OCI-LY3 (cell line): ENCODE data around the gene ISG15.

ENCODE experiments used
- H2AFZ ChIP-seq: fragments of 200-600, 300-600 bp; shearing (Covaris generic); 2 replicates; pipeline ENCODE4 v1.6.0; 2014; ENCODE audit warnings: antibody characterized with exemption, low read depth, low read length
- H3K27ac ChIP-seq: fragments of 200-600, 300-600 bp; sonication (generic); 2 replicates; pipeline ENCODE4 v1.5.1; 2014; ENCODE audit warnings: mild to moderate bottlenecking, low read length, moderate library complexity, mixed read lengths
- H3K27me3 ChIP-seq: fragments of 200-600, 300-600 bp; sonication (generic); 2 replicates; pipeline ENCODE4 v1.6.1; 2014; ENCODE audit warnings: low read depth, low read length, mixed read lengths
- H3K36me3 ChIP-seq: fragments of 200-600, 300-600 bp; sonication (generic); replicated peaks from 2 replicates; pipeline ENCODE3; 2014; ENCODE audit warnings: low read depth, low read length, mixed read lengths
- H3K4me1 ChIP-seq: fragments of 300-600, 200-600 bp; sonication (generic); 2 replicates; pipeline ENCODE4 v1.6.1; 2014; ENCODE audit warnings: low read length, mixed read lengths
- H3K4me2 ChIP-seq: fragments of 200-600, 300-600 bp; sonication (generic); 2 replicates; pipeline ENCODE4 v1.6.1; 2014; ENCODE audit warnings: low read length, mixed read lengths
- H3K4me3 ChIP-seq: fragments of 300-600, 200-600 bp; sonication (generic); 2 replicates; pipeline ENCODE4 v1.5.1; 2014; ENCODE audit warnings: antibody characterized with exemption, mild to moderate bottlenecking, low read length, moderate library complexity
- H3K79me2 ChIP-seq: fragments of 300-600, 200-600 bp; shearing (Covaris generic); 2 replicates; pipeline ENCODE4 v1.6.1; 2014; ENCODE audit warnings: mild to moderate bottlenecking, low read length, mixed read lengths
- H3K9ac ChIP-seq: fragments of 300-600, 200-600 bp; shearing (Covaris generic); 2 replicates; pipeline ENCODE4 v1.6.0; 2014; ENCODE audit warnings: mild to moderate bottlenecking, low read length, moderate library complexity
- H3K9me3 ChIP-seq: fragments of 200-600, 300-600 bp; shearing (Covaris generic); 2 replicates; pipeline ENCODE4 v1.6.1; 2014; ENCODE audit warnings: low read length, mixed read lengths; ENCODE audit not compliant: insufficient read depth
- H4K20me1 ChIP-seq: fragments of 200-600, 300-600 bp; sonication (generic); 2 replicates; pipeline ENCODE4 v1.6.1; 2016; ENCODE audit warnings: low read length, mixed read lengths; ENCODE audit not compliant: insufficient read depth
- EZH2phosphoT487 ChIP-seq: fragments of 200-600 bp; shearing (Covaris generic); IDR thresholded peaks from 2 replicates; pipeline ENCODE4 v1.6.1; 2018; ENCODE audit warnings: antibody characterized with exemption, mixed run types, low read depth
- TF ChIP-seq, protein P1 (sequence below): fragments of 200-600, 300-600 bp; sonication (generic); IDR thresholded peaks from 2 replicates; pipeline ENCODE4 v1.5.1; 2014; ENCODE audit warnings: antibody characterized with exemption, low read length, low read depth

ISG15 gene

DNA sequence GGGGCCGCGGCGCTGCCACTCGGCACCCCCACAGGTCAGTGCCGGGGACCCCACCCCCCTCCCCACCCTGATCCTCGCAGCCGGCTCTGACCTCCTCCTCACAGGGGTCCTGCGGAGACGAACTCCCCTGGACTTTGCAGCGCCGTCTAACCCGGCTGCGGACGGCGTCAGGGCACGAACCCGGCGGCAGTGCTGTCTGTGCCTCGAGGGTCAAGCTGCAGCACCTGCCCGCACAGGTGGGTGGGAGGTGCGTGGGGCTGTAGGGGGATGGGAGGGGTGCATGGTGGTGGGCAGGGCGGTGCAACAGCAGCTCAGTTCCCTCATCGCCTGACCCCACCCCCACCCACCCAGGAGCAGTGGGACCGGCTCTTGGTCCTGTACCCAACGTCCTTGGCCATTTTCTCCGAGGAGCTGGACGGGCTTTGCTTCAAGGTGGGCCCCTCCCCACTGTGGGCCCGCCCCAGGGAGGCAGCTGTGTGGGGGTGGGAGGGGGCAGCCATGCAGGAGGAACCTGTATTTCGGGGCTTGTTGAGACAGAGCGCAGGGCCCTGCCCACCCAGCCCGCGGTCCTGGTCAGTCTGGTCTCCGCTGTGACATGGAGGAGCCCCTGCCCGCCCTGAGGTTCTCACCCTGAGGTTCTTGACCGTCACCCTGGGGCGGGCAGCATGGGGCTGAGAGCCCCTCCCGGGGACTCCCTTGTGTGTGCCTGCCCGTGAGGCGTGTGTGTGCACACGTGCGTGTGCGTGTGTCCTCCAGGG is 42.1 kb upstream of the ISG15 start:
- H4K20me1 ChIP-seq = no peaks in the 10 kb centered on the region
- H3K27me3 ChIP-seq = peaks cover 4% of the 10 kb centered on the region; the same call in 1 of the 2 replicates
- no peaks in the 10 kb centered on the region for H3K79me2 ChIP-seq
- no peak overlapping the region for H3K9ac ChIP-seq
- TF ChIP-seq, protein P1, sequence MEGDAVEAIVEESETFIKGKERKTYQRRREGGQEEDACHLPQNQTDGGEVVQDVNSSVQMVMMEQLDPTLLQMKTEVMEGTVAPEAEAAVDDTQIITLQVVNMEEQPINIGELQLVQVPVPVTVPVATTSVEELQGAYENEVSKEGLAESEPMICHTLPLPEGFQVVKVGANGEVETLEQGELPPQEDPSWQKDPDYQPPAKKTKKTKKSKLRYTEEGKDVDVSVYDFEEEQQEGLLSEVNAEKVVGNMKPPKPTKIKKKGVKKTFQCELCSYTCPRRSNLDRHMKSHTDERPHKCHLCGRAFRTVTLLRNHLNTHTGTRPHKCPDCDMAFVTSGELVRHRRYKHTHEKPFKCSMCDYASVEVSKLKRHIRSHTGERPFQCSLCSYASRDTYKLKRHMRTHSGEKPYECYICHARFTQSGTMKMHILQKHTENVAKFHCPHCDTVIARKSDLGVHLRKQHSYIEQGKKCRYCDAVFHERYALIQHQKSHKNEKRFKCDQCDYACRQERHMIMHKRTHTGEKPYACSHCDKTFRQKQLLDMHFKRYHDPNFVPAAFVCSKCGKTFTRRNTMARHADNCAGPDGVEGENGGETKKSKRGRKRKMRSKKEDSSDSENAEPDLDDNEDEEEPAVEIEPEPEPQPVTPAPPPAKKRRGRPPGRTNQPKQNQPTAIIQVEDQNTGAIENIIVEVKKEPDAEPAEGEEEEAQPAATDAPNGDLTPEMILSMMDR = no peak
- TF ChIP-seq EZH2phosphoT487 = no peak
- H3K4me1 ChIP-seq = peaks cover 5% of the 10 kb centered on the region; the same call in 1 of the 2 replicates
- H3K9me3 ChIP-seq = no peaks in the 10 kb centered on the region
- H3K4me2 ChIP-seq = no peak overlapping the region
- H3K27ac ChIP-seq = no peak overlapping the region
- H3K4me3 ChIP-seq = no peak overlapping the region
- H2AFZ ChIP-seq = no peak overlapping the region
- H3K36me3 ChIP-seq = no peaks in the 10 kb centered on the region

DNA sequence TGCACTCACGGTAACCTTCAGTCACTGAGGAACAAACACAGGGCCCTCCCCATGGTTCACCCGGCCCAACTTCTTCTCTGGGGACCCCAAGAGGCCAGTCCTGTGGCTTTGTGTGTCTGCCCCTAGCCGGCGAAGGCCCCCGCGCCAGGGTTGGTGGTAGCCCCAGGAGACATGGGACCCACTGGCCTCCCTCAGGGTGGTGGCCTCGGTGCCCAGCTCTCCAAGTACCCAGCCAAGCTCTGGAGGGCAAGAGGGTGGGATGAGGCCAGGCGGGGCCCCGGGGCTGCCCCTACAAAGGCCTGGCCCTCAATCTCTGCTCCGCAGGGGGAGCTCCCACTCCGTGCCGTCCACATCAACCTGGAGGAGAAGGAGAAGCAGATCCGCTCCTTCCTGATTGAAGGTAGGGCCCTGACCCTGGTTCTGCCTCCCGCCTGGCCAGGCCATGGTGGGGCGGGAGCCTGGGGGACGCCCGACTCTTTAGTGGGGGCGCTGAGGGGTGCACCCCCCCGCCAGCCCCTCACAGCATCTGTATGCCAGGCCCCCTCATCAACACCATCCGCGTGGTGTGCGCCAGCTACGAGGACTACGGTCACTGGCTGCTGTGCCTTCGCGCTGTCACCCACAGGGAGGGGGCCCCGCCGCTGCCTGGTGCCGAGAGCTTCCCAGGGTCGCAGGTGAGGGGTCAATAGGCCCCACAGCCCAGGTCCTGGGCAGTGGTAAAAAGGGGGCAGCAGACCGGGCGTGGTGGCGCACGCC is 41.4 kb upstream of the ISG15 start:
- no peak overlapping the region for H3K27ac ChIP-seq
- no peaks in the 10 kb centered on the region for H3K79me2 ChIP-seq
- H2AFZ ChIP-seq = no peak overlapping the region
- peaks cover 5% of the 10 kb centered on the region; the same call in 1 of the 2 replicates for H3K4me1 ChIP-seq
- no peak overlapping the region for H3K4me3 ChIP-seq
- H3K27me3 ChIP-seq = peaks cover 4% of the 10 kb centered on the region; the same call in 1 of the 2 replicates
- no peaks in the 10 kb centered on the region for H3K36me3 ChIP-seq
- no peak for TF ChIP-seq EZH2phosphoT487
- TF ChIP-seq, protein P1 = no peak
- H3K9ac ChIP-seq = no peak overlapping the region
- no peak overlapping the region for H3K4me2 ChIP-seq
- no peaks in the 10 kb centered on the region for H4K20me1 ChIP-seq
- no peaks in the 10 kb centered on the region for H3K9me3 ChIP-seq

DNA sequence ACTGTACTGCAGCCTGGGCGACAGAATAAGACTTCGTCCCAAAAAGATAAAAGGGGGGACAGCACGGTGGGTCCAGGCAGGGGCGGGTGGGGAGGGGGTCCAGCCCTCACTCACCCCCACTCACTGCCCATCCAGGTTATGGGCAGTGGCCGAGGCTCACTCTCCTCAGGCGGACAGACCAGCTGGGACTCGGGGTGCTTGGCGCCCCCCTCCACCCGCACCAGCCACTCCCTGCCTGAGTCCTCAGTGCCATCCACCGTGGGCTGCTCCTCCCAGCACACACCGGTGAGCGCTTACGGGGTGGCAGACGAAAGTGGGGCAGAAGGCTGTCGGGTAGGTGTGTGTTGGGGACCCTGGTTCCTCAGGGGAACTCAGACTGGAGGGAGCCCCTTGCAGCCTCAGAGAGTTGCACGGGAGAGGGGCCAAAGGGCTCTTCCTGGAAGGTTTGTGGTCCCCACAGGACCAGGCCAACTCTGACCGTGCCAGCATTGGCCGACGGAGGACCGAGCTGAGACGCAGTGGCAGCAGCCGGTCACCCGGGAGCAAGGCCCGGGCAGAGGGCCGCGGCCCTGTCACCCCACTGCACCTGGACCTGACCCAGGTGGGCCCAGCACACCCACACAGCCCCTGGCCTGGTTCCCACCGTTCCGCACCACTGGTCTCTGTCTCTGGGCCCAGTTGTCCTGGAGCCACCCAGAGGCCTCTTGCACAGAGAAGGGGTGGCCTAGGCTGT is 40.4 kb upstream of the ISG15 start:
- Histone ChIP-seq H3K4me1 (no peaks in the 10 kb centered on the region), H2AFZ (no peak overlapping the region)
- no peak for TF ChIP-seq EZH2phosphoT487
- TF ChIP-seq, protein P1 = no peak

More for the DNA sequence above, 40.4 kb upstream of the ISG15 start:
- Histone ChIP-seq H3K79me2 (no peaks in the 10 kb centered on the region), H3K27me3 (peaks cover 4% of the 10 kb centered on the region; the same call in 1 of the 2 replicates), H3K4me2 (no peak overlapping the region), H3K9ac (no peak overlapping the region), H3K4me3 (no peak overlapping the region), H4K20me1 (no peaks in the 10 kb centered on the region), H3K27ac (no peak overlapping the region), H3K36me3 (no peaks in the 10 kb centered on the region), H3K9me3 (no peaks in the 10 kb centered on the region)
